OCI-LY1 (cell line): ENCODE results near the gene PLEKHG3.

ENCODE experiments used
- H2AFZ ChIP-seq: fragments of 200-600 bp; sonication (generic), shearing (Covaris generic); 2 replicates; pipeline ENCODE4 v1.6.0; 2014; ENCODE audit warnings: antibody characterized with exemption, mild to moderate bottlenecking, low read length
- H3F3A ChIP-seq: fragments of 200-600 bp; sonication (generic), shearing (Covaris generic); 2 replicates; pipeline ENCODE4 v1.6.0; 2014; ENCODE audit warnings: mild to moderate bottlenecking, antibody characterized with exemption, low read length, moderate library complexity; ENCODE audit not compliant: insufficient read depth
- H3K27ac ChIP-seq: fragments of 200-600 bp; sonication (generic); 2 replicates; pipeline ENCODE4 v1.5.1; 2014; ENCODE audit warnings: low read length, mixed run types, mild to moderate bottlenecking, low read depth; ENCODE audit not compliant: poor library complexity, severe bottlenecking
- H3K27me3 ChIP-seq: fragments of 200-600 bp; sonication (generic); 2 replicates; pipeline ENCODE4 v1.6.0; 2014; ENCODE audit warnings: antibody characterized with exemption, mild to moderate bottlenecking, low read length, moderate library complexity; ENCODE audit not compliant: insufficient read depth
- H3K36me3 ChIP-seq: fragments of 200-600 bp; sonication (generic); 2 replicates; pipeline ENCODE4 v1.6.1; 2014; ENCODE audit warnings: mild to moderate bottlenecking, antibody characterized with exemption, low read length, moderate library complexity, mixed read lengths; ENCODE audit not compliant: insufficient read depth
- H3K4me1 ChIP-seq: fragments of 200-600 bp; sonication (generic); 2 replicates; pipeline ENCODE4 v1.5.1; 2014; ENCODE audit warnings: mild to moderate bottlenecking, low read length, moderate library complexity; ENCODE audit not compliant: insufficient read depth, severe bottlenecking
- H3K4me2 ChIP-seq: fragments of 200-600 bp; sonication (generic), shearing (Covaris generic); 2 replicates; pipeline ENCODE4 v1.6.1; 2014; ENCODE audit warnings: low read length
- H3K4me3 ChIP-seq: fragments of 200-600 bp; sonication (generic); 2 replicates; pipeline ENCODE4 v1.5.1; 2014; ENCODE audit warnings: low read length, low read depth, mild to moderate bottlenecking, mixed read lengths; ENCODE audit not compliant: poor library complexity, severe bottlenecking
- H3K79me2 ChIP-seq: fragments of 200-600 bp; shearing (Covaris generic); 2 replicates; pipeline ENCODE4 v1.6.1; 2016; ENCODE audit warnings: mixed run types, low read length, mixed read lengths; ENCODE audit not compliant: insufficient read depth
- H3K9ac ChIP-seq: fragments of 200-600 bp; sonication (generic), shearing (Covaris generic); 2 replicates; pipeline ENCODE4 v1.6.1; 2014; ENCODE audit warnings: mild to moderate bottlenecking, low read length, mixed read lengths
- H3K9me2 ChIP-seq: fragments of 200-600 bp; sonication (generic), shearing (Covaris generic); 2 replicates; pipeline ENCODE4 v1.6.1; 2014; ENCODE audit warnings: low read depth, mild to moderate bottlenecking, low read length, mixed read lengths
- H3K9me3 ChIP-seq: fragments of 200-600 bp; shearing (Covaris generic); 2 replicates; pipeline ENCODE4 v1.6.1; 2014; ENCODE audit warnings: low read length, mixed read lengths
- H4K20me1 ChIP-seq: fragments of 200-600 bp; sonication (generic), shearing (Covaris generic); 2 replicates; pipeline ENCODE4 v1.6.0; 2016; ENCODE audit warnings: mild to moderate bottlenecking, low read length; ENCODE audit not compliant: insufficient read depth
- EZH2 ChIP-seq: fragments of 200-600 bp; sonication (generic), shearing (Covaris generic); IDR thresholded peaks from 2 replicates; pipeline ENCODE4 v1.8.0; 2017; ENCODE audit warnings: borderline replicate concordance, mixed run types, mild to moderate bottlenecking, antibody characterized with exemption, low read length, moderate library complexity, mixed read lengths
- TF ChIP-seq, protein P1 (sequence below): fragments of 200-600 bp; sonication (generic), shearing (Covaris generic); IDR thresholded peaks from 2 replicates; pipeline ENCODE4 v1.5.1; 2017; ENCODE audit warnings: mild to moderate bottlenecking, antibody characterized with exemption, low read length, moderate library complexity, mixed read lengths

The PLEKHG3 gene

GRCh38 chr14:64741961-64742360 is 37.7 kb downstream of the PLEKHG3 start:
- Histone ChIP-seq H3K9me2 (no peaks in the 10 kb centered on the region), H3K4me1 (no peaks in the 10 kb centered on the region), H3K27ac (no peak overlapping the region), H3K79me2 (no peaks in the 10 kb centered on the region), H3K9ac (no peak overlapping the region), H3K27me3 (peaks cover 7% of the 10 kb centered on the region; the same call in 1 of the 2 replicates), H3K36me3 (no peaks in the 10 kb centered on the region), H3K4me2 (no peak overlapping the region), H3F3A (no peaks in the 10 kb centered on the region), H4K20me1 (no peaks in the 10 kb centered on the region), H3K4me3 (no peak overlapping the region), H3K9me3 (no peaks in the 10 kb centered on the region), H2AFZ (no peak overlapping the region)
- TF ChIP-seq, protein P1, sequence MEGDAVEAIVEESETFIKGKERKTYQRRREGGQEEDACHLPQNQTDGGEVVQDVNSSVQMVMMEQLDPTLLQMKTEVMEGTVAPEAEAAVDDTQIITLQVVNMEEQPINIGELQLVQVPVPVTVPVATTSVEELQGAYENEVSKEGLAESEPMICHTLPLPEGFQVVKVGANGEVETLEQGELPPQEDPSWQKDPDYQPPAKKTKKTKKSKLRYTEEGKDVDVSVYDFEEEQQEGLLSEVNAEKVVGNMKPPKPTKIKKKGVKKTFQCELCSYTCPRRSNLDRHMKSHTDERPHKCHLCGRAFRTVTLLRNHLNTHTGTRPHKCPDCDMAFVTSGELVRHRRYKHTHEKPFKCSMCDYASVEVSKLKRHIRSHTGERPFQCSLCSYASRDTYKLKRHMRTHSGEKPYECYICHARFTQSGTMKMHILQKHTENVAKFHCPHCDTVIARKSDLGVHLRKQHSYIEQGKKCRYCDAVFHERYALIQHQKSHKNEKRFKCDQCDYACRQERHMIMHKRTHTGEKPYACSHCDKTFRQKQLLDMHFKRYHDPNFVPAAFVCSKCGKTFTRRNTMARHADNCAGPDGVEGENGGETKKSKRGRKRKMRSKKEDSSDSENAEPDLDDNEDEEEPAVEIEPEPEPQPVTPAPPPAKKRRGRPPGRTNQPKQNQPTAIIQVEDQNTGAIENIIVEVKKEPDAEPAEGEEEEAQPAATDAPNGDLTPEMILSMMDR = no peak
- no peak for TF ChIP-seq EZH2

- no peaks in the 10 kb centered on the region for H3K4me1 ChIP-seq
- H3F3A ChIP-seq = no peaks in the 10 kb centered on the region
- peaks cover 7% of the 10 kb centered on the region; the same call in 1 of the 2 replicates for H3K27me3 ChIP-seq
- no peaks in the 10 kb centered on the region for H3K36me3 ChIP-seq
- TF ChIP-seq EZH2 = no peak
- TF ChIP-seq, protein P1 = no peak
- H3K79me2 ChIP-seq = no peaks in the 10 kb centered on the region
- no peak overlapping the region for H3K4me2 ChIP-seq
- no peak overlapping the region for H3K9ac ChIP-seq
- no peak overlapping the region for H3K27ac ChIP-seq
- H2AFZ ChIP-seq = no peak overlapping the region
- H3K9me2 ChIP-seq = no peaks in the 10 kb centered on the region
- no peaks in the 10 kb centered on the region for H3K9me3 ChIP-seq
- H4K20me1 ChIP-seq = no peaks in the 10 kb centered on the region
- H3K4me3 ChIP-seq = no peak overlapping the region
Measured at GRCh38 chr14:64743061-64743460, 38.8 kb downstream of the PLEKHG3 start.

DNA sequence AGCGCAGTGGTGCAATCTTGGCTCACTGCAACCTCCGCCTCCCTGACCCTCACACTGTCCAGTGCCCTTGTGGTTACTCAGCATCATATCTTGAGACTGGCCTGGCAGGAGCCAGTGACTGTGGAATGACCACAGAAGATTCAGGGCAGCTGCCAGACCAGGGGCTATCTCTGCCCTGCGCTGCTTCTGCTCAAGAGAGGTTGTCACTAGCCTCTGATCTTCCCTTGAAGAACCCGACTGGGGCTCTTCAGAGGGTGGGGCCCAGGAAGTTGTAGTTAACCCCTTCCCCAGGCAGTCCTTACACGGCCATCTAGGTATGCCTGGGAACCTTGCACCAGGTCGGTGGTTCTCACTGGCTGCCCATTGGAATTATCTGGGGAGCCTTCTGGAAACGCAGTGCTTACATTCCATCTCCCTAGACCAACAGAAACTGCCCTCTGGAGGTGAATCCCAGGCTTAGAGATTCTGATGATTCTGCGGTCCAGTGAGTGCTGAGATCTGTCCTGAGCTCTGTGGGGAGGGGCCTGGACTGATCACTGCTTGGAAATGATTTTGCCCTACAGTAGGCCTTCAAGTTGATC is 41.4 kb downstream of the PLEKHG3 start:
- Histone ChIP-seq H3K9me3 (no peaks in the 10 kb centered on the region), H3K36me3 (no peaks in the 10 kb centered on the region), H3K9me2 (no peaks in the 10 kb centered on the region), H3K9ac (no peak overlapping the region), H3K27me3 (peaks cover 7% of the 10 kb centered on the region; the same call in 1 of the 2 replicates), H3K27ac (no peak overlapping the region), H4K20me1 (no peaks in the 10 kb centered on the region), H3K4me1 (no peaks in the 10 kb centered on the region), H3K4me2 (no peak overlapping the region), H3K79me2 (no peaks in the 10 kb centered on the region), H2AFZ (no peak overlapping the region), H3F3A (no peaks in the 10 kb centered on the region), H3K4me3 (no peak overlapping the region)
- TF ChIP-seq, protein P1 = no peak
- no peak for TF ChIP-seq EZH2
